Measurements from ENCODE around the gene ARPC5. TPM values are rescaled to one million over a fixed set of nuclear protein-coding genes. Genes with fewer than 3 reads are reported as not detected.

ARPC5 gene
- polyA plus RNA-seq, 3 donors = 110 to 1,089 (median 1,064) TPM

GRCh38 chr1:183611021-183611420 lies 24.6 kb downstream of the ARPC5 start:
- intact Hi-C loops (cut with micrococcal nuclease) = loop anchor here in 1 of 2 donors (5.0 kb wide), 1 partner anchor 34 kb away; no protein-coding TSS in a partner anchor
- DNase-seq = no peak
- no peak overlapping the region for H2AFZ ChIP-seq (ENCODE audit: insufficient read depth, low read depth, low read length, poor library complexity, severe bottlenecking)
- no peak overlapping the region for H3K27ac ChIP-seq (ENCODE audit: low read depth in 1 of 2, low read length in 2 of 2)
- H3K4me2 ChIP-seq (replicated peaks; ENCODE audit: extremely low read depth, low read length, poor library complexity, severe bottlenecking) = no peak overlapping the region
- H4K20me1 ChIP-seq (ENCODE audit: insufficient read depth, low read length) = no peaks in the 10 kb centered on the region
- peaks cover 51% of the 10 kb centered on the region for H3K4me1 Mint-ChIP-seq
- no peak overlapping the region for H3K27ac Mint-ChIP-seq
- H3K4me1 ChIP-seq (ENCODE audit: control insufficient read depth in 1 of 2, insufficient read depth in 2 of 2, low read length in 2 of 2) = peaks cover 46% of the 10 kb centered on the region in 2 donors
- no peak overlapping the region for H3K4me3 ChIP-seq (replicated peaks in 1 of 3; ENCODE audit: low read depth in 2 of 3, low read length in 3 of 3)
- no peak for TF ChIP-seq CTCF (IDR thresholded peaks at IDR 0.05)
- no peak overlapping the region for H3K4me3 Mint-ChIP-seq
- H3K27me3 Mint-ChIP-seq (ENCODE audit: low read depth in 3 of 3) = peaks cover 0 to 5% (median 2%) of the 10 kb centered on the region in 3 donors
- H3K79me2 ChIP-seq (ENCODE audit: insufficient read depth, low read length) = peaks cover 26% of the 10 kb centered on the region
- H3K27me3 ChIP-seq (ENCODE audit: control insufficient read depth in 2 of 2, insufficient read depth in 2 of 2, low read length in 2 of 2) = no peaks in the 10 kb centered on the region
- peaks cover 0 to 5% (median 0%) of the 10 kb centered on the region in 7 donors for H3K9me3 Mint-ChIP-seq
- H3K36me3 ChIP-seq (replicated peaks in 1 of 2; ENCODE audit: control insufficient read depth in 1 of 2, insufficient read depth in 2 of 2, low read length in 2 of 2) = no peaks in the 10 kb centered on the region
- H3K9ac ChIP-seq (ENCODE audit: insufficient read depth, low read length, poor library complexity, severe bottlenecking) = no peak overlapping the region
- H3K36me3 Mint-ChIP-seq = peaks cover 7 to 10% of the 10 kb centered on the region in 2 donors
- no CpG with 5 or more reads among the region's 2 CpGs for WGBS (ENCODE audit: insufficient coverage)
- H3K9me3 ChIP-seq (replicated peaks in 1 of 2; ENCODE audit: control insufficient read depth in 1 of 2, insufficient read depth in 1 of 2, low read length in 2 of 2) = no peaks in the 10 kb centered on the region

DNA sequence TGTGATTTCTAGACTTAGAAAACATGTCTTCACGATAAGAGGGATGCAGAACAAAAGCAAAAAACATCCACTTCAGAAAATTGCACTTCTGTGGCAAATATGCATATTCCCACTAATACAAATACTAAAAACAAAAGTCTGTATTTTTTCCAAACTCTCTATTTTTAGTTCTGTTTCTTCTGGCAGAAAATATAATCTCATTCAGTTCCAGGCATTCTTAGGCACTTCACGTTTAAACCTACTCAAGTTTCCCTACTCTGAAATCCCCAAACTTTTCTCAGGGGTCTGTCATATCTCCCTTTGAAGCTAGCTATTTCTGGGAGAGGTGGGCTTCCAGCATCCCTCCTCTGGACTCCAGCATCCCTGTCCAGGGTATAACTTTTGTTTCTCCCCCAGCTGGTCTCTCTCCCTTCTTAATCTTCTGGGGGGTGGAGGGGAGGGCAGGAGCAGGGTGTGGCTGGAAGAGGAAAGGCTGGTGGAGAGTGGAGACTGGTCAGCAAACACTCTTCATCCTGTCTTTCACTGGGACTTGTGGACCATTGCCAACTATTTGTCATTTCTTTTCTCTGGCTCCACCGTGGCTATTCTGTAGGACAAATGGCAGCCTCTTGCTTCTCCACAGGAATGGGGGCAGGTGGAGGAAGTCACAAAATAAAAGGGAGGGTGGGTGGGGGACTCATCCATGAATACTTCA lies 25.7 kb downstream of the ARPC5 start:
- no peak for DNase-seq
- Histone ChIP-seq H3K36me3 (replicated peaks in 1 of 2; ENCODE audit: control insufficient read depth in 1 of 2, insufficient read depth in 2 of 2, low read length in 2 of 2) (no peaks in the 10 kb centered on the region), H3K4me2 (replicated peaks; ENCODE audit: extremely low read depth, low read length, poor library complexity, severe bottlenecking) (no peak overlapping the region), H3K27me3 (ENCODE audit: control insufficient read depth in 2 of 2, insufficient read depth in 2 of 2, low read length in 2 of 2) (no peaks in the 10 kb centered on the region), H3K4me3 (replicated peaks in 1 of 3; ENCODE audit: low read depth in 2 of 3, low read length in 3 of 3) (no peak overlapping the region), H3K79me2 (ENCODE audit: insufficient read depth, low read length) (peaks cover 29% of the 10 kb centered on the region), H3K9ac (ENCODE audit: insufficient read depth, low read length, poor library complexity, severe bottlenecking) (no peak overlapping the region), H2AFZ (ENCODE audit: insufficient read depth, low read depth, low read length, poor library complexity, severe bottlenecking) (peak overlapping the region; percentile 43), H4K20me1 (ENCODE audit: insufficient read depth, low read length) (no peaks in the 10 kb centered on the region), H3K9me3 (replicated peaks in 1 of 2; ENCODE audit: control insufficient read depth in 1 of 2, insufficient read depth in 1 of 2, low read length in 2 of 2) (no peaks in the 10 kb centered on the region), H3K4me1 (ENCODE audit: control insufficient read depth in 1 of 2, insufficient read depth in 2 of 2, low read length in 2 of 2) (peaks cover 57 to 58% of the 10 kb centered on the region in 2 donors), H3K27ac (ENCODE audit: low read depth in 1 of 2, low read length in 2 of 2) (peak overlapping the region; percentile 71 to 98)
- H3K4me1 Mint-ChIP-seq = peaks cover 57% of the 10 kb centered on the region
- no CpG with 5 or more reads among the region's 3 CpGs for WGBS (ENCODE audit: insufficient coverage)
- peak overlapping the region; percentile 91 to 99 (median 98) for H3K27ac Mint-ChIP-seq
- TF ChIP-seq CTCF (IDR thresholded peaks at IDR 0.05) = no peak
- peaks cover 0 to 5% (median 0%) of the 10 kb centered on the region in 7 donors for H3K9me3 Mint-ChIP-seq
- peak overlapping the region in 1 of 2 donors; percentile 26 for H3K4me3 Mint-ChIP-seq
- H3K27me3 Mint-ChIP-seq (ENCODE audit: low read depth in 3 of 3) = peaks cover 0 to 5% (median 2%) of the 10 kb centered on the region in 3 donors
- H3K36me3 Mint-ChIP-seq = peaks cover 7 to 10% of the 10 kb centered on the region in 2 donors
- intact Hi-C loops (cut with micrococcal nuclease) = loop anchor here in 1 of 2 donors (5.0 kb wide), 1 partner anchor 33 kb away; no protein-coding TSS in a partner anchor

Measured in CD14-positive monocyte (primary cell).